NCI-H1436 treated with DMSO at 0.1 percent for 48 hours (cell line): ENCODE results near the gene NAALADL2.
A peak's percentile ranks its signal among the peaks of the same experiment; 100 is the strongest.
"Not testable (repeated sequence)": the region's sequence is repeated elsewhere in the genome, so short reads cannot be mapped to it uniquely, and the experiment has no call there.

Experiments used
- DNase-seq: peaks from one replicate; lab custom pipeline; 2025; lab: John Stamatoyannopoulos, UW

Gene NAALADL2

DNA sequence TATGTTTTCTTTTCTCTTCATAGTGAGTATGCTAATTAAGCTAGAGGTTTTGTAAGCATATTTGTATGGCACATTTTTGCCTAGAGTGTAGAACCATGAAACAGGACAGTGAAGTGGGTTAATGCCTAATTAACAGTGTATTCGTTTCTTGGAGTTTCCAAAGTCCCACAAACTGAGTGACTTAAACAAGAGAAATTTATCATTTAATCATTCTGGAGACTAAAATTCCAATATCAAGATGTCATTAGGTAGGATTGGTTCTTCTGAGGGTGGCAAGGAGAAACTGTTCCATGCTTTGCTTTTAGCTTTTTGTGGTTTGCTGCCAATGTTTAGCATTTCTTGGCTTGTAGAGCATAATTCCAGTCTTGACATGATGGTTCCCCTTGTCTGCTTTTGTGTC, 734.2 kb downstream of the NAALADL2 start:
- DNase-seq = no peak

DNA sequence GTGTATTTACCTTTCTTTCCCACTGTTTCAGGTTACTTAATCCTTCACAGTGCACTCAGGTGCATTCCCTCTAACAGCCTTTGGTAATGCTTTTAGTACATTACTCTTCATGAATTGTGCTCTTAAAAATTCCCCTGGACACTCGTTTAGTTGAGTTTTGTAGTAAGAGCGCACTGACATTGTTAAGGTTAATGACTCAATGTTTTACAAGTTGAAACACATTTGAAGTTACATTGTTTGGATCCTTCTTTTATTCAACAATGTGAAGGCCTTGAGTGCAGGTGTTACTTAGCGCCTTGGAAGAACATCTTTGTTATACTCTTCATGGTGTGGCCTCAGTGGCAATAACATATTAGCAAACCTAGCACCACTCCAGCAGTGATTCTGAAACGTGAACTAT, 739.6 kb downstream of the NAALADL2 start:
- no peak for DNase-seq

DNA sequence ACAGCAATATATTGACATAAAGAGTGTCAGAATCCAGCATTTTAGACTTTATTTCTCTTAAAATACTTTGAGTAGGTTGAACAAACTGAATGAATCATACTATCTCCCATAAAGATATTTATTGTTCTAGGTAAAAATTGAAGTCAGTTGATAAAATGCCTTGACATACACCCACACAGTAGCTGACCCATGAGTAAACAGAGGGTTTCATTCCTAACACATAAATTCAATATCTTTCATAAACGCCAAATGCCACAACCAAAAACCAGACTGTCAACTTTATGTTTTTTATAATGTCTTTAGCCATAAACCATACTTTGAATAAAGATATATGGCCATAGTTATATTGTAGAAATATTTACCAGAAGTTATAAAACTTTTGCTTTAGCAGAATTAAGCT, 742.4 kb downstream of the NAALADL2 start:
- DNase-seq = no peak

DNA sequence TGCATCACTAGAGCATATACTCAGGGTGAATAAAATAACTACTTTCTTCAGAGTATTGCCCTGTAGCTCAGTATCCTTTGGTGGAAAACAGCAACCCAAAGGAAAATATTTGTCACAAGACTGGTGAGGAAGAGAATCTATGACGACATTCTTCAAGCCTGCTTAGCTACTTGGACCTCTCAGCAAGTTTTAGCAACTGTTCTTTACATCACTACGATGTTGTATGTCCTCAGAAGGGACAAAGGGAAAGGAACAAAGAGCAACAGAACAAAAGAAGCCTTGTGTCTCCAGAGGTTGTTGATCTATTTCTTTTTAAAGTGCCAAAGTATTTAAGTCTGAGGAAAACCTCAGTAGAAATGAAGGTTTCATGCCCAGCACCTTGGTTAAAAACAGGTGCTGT, 746.7 kb downstream of the NAALADL2 start:
- no peak for DNase-seq

DNA sequence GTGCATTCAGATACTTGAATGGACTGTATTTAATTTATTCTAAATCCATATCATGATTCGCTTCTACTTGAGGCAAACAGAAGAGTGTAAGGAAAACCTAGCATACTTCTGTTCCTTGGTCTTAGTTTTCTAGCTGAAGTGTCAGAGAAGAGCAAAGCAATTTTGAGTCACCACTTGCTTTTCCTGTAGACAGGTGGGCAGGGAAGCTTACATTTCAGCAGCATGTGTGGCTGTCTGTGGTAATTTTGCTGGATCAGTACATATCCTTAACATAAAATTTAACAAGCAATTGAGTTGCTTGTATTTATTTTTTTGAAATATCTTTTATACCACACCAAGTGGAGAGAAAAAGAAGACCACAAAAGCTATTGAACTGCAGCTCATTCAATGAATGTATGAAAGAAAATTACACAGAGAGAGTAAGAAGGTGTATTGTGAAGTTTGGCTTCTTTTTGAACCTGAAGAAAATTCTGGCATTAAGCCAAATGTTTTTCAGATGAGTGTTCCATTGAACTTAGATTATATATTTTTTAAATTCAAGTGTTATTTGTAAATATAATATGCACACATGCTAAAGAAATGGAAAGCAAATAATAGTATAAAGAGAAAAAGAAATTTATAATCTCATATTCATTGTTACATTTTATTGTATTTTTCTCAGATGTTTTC, 747.6 kb downstream of the NAALADL2 start:
- DNase-seq = no peak

DNA sequence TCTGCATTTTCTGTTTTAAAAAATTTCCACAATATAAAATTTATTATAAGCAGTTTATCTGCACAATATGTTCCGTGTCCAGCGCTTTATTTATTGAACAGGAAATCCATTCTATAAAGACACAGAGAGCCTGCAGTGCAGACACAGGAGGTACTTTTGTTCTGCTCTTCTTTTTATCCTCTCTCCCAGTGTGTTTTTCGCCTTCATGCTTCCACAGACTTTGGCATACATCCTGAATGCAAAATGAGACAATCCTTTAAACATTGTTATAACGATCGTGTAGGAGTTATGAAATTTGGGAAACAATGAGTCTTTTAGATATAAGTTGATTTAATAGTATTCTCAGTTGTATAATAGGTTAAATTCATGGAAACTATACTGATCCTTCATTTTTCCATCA, 749.2 kb downstream of the NAALADL2 start:
- DNase-seq = no peak

DNA sequence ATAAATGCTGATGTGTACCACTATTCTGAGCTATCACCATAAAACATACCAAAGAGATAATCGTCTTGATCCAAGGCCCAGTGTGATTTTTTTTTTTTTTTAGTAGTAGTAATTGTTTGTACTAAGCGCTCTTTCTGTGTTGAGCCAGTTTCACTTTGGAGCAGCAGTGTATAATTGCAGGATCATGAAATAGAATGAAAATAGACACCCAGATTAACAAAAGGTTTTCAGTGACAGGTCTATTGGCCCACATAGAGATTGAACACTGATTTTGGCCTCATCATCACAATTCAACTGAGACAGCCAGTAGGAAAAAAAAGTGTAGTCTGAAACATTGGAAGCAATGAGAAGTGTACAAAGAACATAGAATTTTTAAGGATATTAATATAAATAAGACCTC, 749.8 kb downstream of the NAALADL2 start:
- DNase-seq = peak; percentile 42

DNA sequence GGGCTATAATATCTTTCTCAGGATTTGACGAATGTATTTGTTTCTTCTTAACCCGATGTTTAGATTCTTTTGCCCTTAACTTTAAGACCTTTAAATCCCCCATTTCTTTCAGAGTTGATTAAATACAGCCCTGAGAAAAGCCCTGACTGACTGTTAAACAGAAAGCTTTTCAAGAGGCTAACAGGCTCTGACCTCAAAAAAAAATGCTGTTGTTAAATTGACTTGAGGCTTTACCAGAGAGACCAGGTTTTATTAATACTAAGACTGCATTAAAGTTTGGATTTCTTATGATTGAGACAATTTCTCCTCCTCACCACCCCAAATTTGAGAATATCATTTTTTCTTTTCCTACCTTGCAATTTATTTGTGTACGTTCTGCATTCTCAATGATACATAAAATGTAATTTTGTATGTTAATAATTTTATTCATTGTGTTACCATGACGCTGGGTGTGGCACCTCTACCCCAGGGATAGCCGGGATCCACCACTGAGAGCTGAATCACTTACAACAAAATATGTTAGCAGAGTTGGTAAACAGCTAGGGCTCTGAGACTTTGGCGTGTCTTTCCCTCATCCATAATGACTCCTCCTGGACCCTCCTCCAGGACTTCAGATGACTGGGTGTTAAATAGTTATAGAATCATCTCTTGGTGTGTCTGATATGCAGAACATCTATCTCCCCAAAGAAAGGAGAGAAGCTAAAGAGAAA, 753.5 kb downstream of the NAALADL2 start:
- no peak for DNase-seq

DNA sequence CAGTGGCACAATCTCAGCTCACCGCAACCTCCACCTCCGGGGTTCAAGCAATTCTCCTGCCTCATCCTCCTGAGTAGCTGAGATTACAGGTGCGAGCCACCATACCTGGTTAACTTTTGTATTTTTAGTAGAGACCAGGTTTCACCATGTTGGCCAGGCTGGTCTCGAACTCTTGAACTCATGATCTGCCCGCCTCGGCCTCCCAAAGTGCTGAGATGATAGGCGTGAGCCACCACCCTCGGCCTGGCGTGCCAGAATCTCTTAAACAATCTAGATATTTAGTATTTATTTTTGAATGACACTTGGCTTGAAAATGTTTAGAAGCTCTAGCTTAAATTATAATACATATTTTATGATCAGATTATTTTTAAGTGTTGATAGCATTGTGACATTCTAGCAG, 755.0 kb downstream of the NAALADL2 start:
- DNase-seq = not testable (repeated sequence)

DNA sequence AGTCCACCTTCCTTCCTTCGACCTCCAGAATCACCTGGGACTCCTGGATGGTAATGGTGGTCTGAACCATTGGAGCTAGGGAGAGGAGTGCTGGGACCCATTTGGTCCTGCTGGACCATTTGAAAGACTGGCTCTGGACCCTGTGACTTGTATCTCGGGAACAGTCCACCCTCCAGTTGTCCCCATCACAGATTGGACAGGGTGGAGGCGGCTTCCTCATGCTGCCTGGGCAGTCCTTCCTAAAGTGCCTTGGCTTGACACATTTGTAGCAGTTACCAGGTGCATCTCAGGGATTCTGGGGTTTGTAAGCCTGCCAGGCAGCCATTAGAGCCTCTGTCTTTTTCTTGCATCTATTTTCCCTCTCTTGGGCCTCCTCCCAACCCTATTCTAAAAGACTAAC, 758.1 kb downstream of the NAALADL2 start:
- no peak for DNase-seq

DNA sequence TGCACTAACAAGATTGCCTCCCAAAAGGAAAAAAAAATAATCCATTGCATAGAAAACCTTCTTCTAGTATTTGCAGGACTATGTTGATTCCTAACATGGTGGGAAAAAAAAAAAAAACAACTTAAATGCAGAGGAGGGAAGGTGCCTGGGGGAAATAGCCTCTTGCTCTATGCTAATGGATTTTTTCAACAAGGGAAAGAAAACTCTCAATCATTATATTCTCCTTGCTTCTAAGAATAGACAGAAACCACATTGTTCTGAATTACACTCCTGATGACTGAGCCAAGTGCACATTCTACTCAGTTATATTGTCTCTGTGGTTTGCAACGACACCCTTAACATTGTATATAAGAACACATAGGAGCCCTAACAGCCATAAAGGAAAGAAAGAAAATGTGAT, 760.2 kb downstream of the NAALADL2 start:
- DNase-seq = no peak

DNA sequence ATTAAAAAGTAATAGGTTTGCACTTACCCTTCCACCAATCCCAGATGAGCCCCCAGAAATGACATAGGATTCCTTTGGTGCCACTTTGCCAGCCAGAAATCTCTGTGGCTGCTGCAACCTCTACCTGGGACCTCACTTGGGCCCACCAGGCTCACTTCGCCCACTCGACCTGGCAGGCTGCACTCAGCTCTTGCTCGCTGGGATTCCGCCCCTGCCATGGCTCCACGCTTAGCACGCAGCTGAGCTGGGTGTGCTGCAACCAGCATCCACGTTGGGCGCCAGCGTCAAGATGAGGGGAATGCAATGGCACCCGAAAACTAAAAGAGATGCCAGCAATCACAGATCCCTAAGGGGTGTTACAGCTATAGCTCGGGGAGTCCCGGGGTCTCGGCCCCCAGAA, 761.0 kb downstream of the NAALADL2 start:
- no peak for DNase-seq

DNA sequence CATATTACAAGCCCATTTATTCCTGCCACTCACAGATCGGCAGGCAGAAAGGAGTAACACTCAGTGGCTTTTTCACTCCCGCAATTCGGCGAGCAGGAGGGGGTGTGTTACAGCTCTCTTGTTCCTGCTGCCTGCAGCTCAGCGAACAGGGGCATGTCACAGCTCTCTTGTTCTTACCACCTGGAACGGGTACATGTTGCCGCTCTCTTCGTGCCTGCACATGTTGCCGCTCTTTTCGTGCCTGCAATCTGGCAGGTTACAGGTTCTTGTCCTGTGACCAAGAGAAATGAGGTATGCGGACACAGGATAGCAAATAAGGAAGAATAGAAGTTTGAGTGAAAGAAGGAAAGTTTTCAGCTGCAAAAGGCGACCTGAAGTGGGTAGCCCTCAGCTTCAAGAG, 761.4 kb downstream of the NAALADL2 start:
- DNase-seq = no peak

DNA sequence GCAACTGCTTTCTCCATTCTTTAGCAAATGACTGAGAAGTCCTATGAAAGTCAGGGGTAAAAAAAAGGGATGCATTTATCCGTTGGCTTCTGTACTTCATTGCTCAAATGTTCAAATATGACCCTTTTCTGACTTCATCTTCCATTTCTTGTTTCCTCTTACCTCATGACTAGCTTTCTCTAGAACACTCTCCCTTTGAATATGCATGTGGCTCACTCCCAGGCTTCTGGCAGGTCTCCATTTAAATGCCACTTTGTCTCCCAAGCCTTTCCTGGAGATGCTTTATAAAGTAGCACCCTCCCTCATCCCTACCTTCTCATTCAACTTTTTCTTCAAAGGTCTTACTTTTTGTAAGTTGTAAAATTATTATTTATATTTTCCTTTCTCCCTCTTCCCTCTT, 781.8 kb downstream of the NAALADL2 start:
- no peak for DNase-seq

DNA sequence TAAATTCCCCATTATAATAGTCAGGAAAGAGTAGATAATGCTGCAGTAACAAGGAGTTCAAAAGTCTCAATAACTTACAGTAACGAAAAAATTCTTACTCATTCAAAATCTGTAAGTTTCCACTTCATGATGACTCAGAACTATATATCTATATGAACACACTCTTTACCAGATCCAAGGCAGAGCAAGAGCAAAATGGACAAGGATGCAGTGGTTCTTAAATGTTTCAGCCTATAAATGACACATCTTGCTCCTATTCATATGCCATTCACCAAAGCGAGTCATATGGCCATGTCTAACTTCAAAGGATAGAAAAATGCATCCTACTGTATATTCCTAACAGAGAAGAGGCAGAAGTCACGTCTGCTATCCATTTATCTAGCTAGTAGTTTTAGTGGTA, 787.7 kb downstream of the NAALADL2 start:
- DNase-seq = no peak

DNA sequence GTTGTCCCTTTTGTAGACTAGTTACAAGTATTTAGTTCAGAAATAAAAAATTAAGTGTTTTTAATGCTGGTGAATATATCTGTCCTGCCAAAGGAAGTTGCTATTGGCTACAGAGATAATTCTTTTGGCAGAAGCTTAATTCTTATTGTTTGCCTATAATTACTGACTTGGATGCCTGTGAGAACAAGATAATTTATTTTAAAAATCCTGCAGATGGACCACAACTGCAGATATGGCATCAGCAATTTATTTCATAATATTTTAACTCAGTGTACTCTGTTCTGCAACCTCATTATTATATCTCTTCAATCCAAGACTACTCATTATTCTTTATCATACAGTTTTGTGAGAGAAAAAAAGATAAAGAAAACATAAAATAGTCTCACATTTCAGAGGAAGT, 789.8 kb downstream of the NAALADL2 start:
- DNase-seq = no peak

DNA sequence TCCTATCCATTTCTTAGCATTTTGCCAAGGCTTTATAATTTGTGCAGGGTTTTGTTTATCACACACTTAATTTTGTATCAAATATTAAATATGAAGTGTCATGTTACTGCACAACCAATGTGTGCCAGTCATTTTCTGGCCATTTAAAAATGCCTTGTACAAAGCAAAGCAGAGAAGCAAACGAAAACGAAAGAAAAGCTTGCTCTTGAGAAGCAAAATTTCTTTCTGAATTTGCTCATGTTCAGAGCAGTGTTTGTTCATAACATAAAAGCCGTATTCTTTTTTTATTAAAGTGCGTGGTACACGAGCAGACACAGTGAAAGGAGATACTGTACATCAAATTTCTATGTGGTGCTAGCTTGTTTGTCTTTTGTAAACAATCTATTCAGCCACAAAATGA, 792.6 kb downstream of the NAALADL2 start:
- DNase-seq = peak; percentile 26

DNA sequence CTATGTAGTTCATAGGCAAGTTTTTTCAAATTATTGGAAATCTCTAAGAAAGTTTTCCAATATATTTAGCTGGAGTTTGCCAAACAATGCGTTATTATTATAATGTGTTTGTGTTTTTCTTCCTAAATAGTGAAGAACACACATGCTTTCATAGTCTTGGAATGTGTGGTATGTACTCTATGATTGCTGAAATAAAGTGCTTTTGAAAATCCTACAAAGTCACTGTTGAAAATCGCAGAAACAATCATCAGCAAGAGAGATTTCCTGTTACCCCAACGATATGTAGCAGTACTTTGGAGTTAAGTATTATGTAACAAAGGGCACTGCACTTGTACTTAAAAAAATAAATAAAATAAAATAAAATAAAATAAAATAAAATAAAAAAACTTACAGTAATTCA, 796.2 kb downstream of the NAALADL2 start:
- DNase-seq = no peak

DNA sequence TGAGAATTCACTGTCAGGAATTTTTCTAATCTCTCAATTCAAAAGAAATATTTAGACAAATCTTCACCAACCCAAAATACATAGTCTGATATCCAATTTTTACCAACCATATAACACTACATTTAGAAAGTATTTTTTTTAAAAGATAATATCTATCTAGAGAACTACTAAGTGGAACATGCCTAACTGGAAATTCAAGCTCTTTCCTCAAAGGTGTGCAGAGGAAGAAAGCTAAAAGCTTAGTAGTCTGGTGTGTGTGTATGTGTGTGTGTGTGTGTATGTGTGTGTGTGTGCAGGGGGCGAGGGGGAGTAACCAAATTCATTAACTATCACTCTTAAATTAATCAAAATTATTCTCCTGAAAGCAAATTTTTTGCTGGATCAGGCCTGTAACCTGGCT, 797.3 kb downstream of the NAALADL2 start:
- DNase-seq = no peak

DNA sequence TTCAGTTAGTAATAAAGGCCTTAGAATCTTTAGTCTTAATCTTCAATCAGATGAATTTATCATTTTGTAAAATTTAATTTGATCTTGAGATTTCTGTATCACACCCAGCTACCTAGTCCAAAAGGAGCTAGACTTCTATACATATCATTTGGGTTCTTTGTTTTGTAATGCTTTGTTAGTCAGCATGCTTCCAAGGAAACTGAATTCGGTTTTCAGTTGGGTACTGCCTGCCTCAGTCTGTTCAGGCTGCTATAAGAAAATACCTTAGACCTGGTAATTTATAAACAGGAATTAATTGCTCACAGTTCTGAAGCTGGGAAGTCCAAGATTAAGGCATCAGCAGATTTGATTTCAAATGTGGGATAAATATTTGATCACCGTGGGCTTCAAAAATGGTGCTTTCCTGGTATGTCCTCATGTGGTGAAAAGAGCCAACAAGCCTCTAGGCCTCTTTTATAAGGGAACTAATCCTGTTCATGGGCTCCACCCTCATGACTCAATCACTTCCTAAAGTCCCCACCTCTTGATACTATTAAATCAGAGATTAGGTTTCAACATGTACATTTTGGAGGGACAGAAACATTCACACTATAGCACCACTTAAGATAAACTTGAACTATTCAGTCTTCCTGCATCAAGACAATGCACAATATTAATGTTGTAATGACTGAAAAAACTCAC, 800.7 kb downstream of the NAALADL2 start:
- DNase-seq = no peak

DNA sequence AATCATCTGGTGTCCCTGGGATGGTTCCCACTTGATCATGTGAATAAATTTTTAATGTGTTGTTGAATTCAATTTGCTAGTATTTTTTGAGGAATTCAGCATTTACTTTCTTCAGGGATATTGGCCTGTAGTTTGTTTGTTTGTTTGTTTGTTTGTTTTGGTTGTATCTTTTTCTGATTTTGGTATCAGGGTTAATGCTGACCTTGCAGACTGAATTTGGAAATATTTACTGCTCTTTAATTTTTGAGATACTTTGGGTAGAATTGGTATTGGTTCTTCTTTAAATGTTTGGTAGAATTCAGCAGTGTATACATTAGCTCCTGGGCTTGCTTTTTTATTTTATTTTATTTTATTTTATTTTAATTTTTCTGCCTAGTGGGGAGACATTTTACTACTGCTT, 803.7 kb downstream of the NAALADL2 start:
- DNase-seq = no peak

DNA sequence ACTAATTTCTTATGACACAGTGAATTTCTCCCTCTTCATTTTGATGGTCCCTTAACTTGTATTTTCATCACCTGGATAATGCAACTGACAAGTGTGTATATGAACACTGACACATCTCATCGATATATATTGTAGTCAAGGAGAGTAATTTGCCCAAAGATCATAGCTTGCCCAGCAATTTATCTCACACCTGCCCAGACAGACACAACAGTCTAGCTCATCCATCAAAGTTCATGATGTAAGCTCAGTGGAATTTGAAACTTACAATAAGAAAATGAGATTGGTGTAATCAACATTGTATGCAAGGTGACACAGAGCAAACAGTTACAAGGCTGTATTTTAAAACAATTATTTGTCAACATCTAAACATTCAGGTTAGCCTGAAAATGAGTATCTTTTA, 805.8 kb downstream of the NAALADL2 start:
- DNase-seq = no peak

DNA sequence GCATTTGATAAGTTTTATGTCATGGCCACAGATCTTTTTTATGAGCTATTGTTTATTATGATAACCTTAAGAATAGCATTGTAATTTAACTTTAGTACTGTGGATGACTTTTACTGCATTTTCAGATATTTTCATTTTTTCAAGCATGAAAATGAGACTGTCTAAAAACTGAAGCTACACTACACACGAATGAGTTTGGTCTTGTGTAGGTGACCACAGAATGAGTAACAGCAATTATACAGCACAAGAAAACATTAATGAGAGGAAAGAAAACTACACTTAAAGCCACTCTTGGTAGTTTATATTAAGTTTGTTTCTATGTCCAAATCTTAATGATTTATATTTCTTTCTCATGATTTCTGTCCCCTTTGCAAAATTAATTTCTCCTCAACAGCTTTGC, 809.2 kb downstream of the NAALADL2 start:
- no peak for DNase-seq

DNA sequence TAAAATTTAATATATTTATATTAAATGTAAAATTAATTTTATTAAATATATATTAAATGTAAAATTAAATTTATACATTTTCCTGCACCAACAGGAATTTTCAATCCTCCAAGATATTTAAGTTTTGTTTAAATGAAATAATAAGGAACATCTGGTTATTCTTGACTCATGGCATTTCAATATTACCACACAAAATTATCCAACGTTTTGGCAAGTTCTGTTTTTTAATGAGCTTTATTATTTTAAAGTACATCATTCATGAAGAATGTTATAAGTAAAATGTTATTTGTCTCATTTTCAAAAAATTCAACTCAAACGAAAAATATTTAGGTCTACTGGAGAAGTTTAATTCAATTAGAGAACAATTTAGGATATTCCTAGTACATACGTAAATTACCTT, 811.4 kb downstream of the NAALADL2 start:
- DNase-seq = no peak
